ENCODE measurements around the gene SAP30L.
A peak's percentile ranks its signal among the peaks of the same experiment; 100 is the strongest.

SAP30L gene

GRCh38 chr5:154483654-154484392 lies 38.0 kb downstream of the SAP30L start:
- no peak overlapping the region for H3K4me3 ChIP-seq
- H3K27me3 ChIP-seq: peaks cover 89 to 93% (median 92%) of the 10 kb centered on the region in 11 experiments
- no peaks in the 10 kb centered on the region for H3K36me3 ChIP-seq
- H3K4me1 ChIP-seq: peaks cover 0 to 6% (median 0%) of the 10 kb centered on the region in 10 experiments; a peak in 2 of 20 replicates
- no peak for TF ChIP-seq Cebpa-rat (IDR thresholded peaks at IDR 0.05)
- peaks cover 23 to 51% (median 38%) of the 10 kb centered on the region in 11 experiments for H3K9me3 ChIP-seq (replicated peaks in 1 of 11)
- H4K20me1 ChIP-seq: peaks cover 0 to 57% (median 27%) of the 10 kb centered on the region in 11 experiments; a peak in 11 of 22 replicates
- H3K4me2 ChIP-seq: no peak overlapping the region
- H3K27ac ChIP-seq: no peak overlapping the region
- H3K9ac ChIP-seq: no peak overlapping the region

- Histone ChIP-seq H3K4me2 (no peak overlapping the region), H3K4me1 (peaks cover 0 to 6% (median 0%) of the 10 kb centered on the region in 10 experiments; a peak in 2 of 20 replicates), H3K36me3 (no peaks in the 10 kb centered on the region), H3K27ac (no peak overlapping the region), H4K20me1 (peaks cover 0 to 50% (median 23%) of the 10 kb centered on the region in 11 experiments; a peak in 10 of 22 replicates), H3K4me3 (no peak overlapping the region), H3K9ac (no peak overlapping the region), H3K9me3 (replicated peaks in 1 of 11) (peaks cover 23 to 45% (median 33%) of the 10 kb centered on the region in 11 experiments), H3K27me3 (peaks cover 82 to 85% (median 84%) of the 10 kb centered on the region in 11 experiments)
- TF ChIP-seq Cebpa-rat (IDR thresholded peaks at IDR 0.05): no peak
Measured at GRCh38 chr5:154484393-154485095, 38.7 kb downstream of the SAP30L start.

- Histone ChIP-seq H3K27me3 (peaks cover 76 to 80% (median 79%) of the 10 kb centered on the region in 11 experiments), H3K9me3 (replicated peaks in 1 of 11) (peaks cover 22 to 42% (median 29%) of the 10 kb centered on the region in 11 experiments), H3K4me2 (no peak overlapping the region), H4K20me1 (peaks cover 0 to 44% (median 18%) of the 10 kb centered on the region in 11 experiments; a peak in 9 of 22 replicates), H3K4me1 (peaks cover 0 to 6% (median 0%) of the 10 kb centered on the region in 10 experiments; a peak in 2 of 20 replicates), H3K9ac (no peak overlapping the region), H3K4me3 (no peak overlapping the region), H3K27ac (no peak overlapping the region), H3K36me3 (no peaks in the 10 kb centered on the region)
- TF ChIP-seq Cebpa-rat (IDR thresholded peaks at IDR 0.05): no peak
Measured at GRCh38 chr5:154485096-154485491, 39.3 kb downstream of the SAP30L start.

GRCh38 chr5:154485850-154486426 lies 40.1 kb downstream of the SAP30L start:
- Histone ChIP-seq H4K20me1 (peaks cover 0 to 40% (median 18%) of the 10 kb centered on the region in 11 experiments; a peak in 9 of 22 replicates), H3K36me3 (no peaks in the 10 kb centered on the region), H3K9me3 (replicated peaks in 1 of 11) (peaks cover 22 to 38% (median 27%) of the 10 kb centered on the region in 11 experiments), H3K9ac (no peak overlapping the region), H3K4me2 (peak overlapping the region in 1 of 11 experiments; percentile 9; a peak in 1 of 22 replicates), H3K4me3 (no peak overlapping the region), H3K4me1 (peaks cover 0 to 6% (median 0%) of the 10 kb centered on the region in 10 experiments; a peak in 2 of 20 replicates), H3K27ac (no peak overlapping the region), H3K27me3 (peaks cover 68 to 72% (median 70%) of the 10 kb centered on the region in 11 experiments)
- no peak for TF ChIP-seq Cebpa-rat (IDR thresholded peaks at IDR 0.05)

- TF ChIP-seq Cebpa-rat (IDR thresholded peaks at IDR 0.05): no peak
- H3K9ac ChIP-seq: no peak overlapping the region
- no peak overlapping the region for H3K27ac ChIP-seq
- H3K4me3 ChIP-seq: no peak overlapping the region
- H3K36me3 ChIP-seq: no peaks in the 10 kb centered on the region
- peaks cover 63 to 66% (median 65%) of the 10 kb centered on the region in 11 experiments for H3K27me3 ChIP-seq
- H3K4me1 ChIP-seq: peaks cover 0 to 6% (median 0%) of the 10 kb centered on the region in 10 experiments; a peak in 2 of 20 replicates
- peak overlapping the region in 2 of 11 experiments; percentile 8 to 9; a peak in 1 of 22 replicates for H3K4me2 ChIP-seq
- H3K9me3 ChIP-seq (replicated peaks in 1 of 11): peaks cover 22 to 35% (median 27%) of the 10 kb centered on the region in 11 experiments
- peaks cover 0 to 36% (median 18%) of the 10 kb centered on the region in 11 experiments; a peak in 9 of 22 replicates for H4K20me1 ChIP-seq
Measured at GRCh38 chr5:154486427-154486866, 40.6 kb downstream of the SAP30L start.

GRCh38 chr5:154487541-154487940 lies 41.7 kb downstream of the SAP30L start:
- Histone ChIP-seq H3K36me3 (no peaks in the 10 kb centered on the region), H3K27ac (no peak overlapping the region), H3K4me3 (no peak overlapping the region), H3K4me2 (no peak overlapping the region), H3K27me3 (peaks cover 52 to 56% (median 54%) of the 10 kb centered on the region in 11 experiments), H3K4me1 (peaks cover 0 to 6% (median 0%) of the 10 kb centered on the region in 10 experiments; a peak in 2 of 20 replicates), H3K9ac (no peak overlapping the region), H4K20me1 (peaks cover 0 to 25% (median 10%) of the 10 kb centered on the region in 11 experiments; a peak in 9 of 22 replicates), H3K9me3 (replicated peaks in 1 of 11) (peaks cover 17 to 24% (median 22%) of the 10 kb centered on the region in 11 experiments)
- no peak for TF ChIP-seq Cebpa-rat (IDR thresholded peaks at IDR 0.05)

GRCh38 chr5:154491941-154492340 lies 46.1 kb downstream of the SAP30L start:
- Histone ChIP-seq H3K27me3 (peaks cover 8 to 12% (median 10%) of the 10 kb centered on the region in 11 experiments), H3K9me3 (replicated peaks in 1 of 11) (no peaks in the 10 kb centered on the region)

GRCh38 chr5:154493274-154493673 lies 47.5 kb downstream of the SAP30L start:
- TF ChIP-seq Cebpa-rat (IDR thresholded peaks at IDR 0.05): no peak

More at GRCh38 chr5:154491941-154492340, 46.1 kb downstream of the SAP30L start:
- Histone ChIP-seq H3K36me3 (no peaks in the 10 kb centered on the region), H3K9ac (no peak overlapping the region), H3K4me2 (no peak overlapping the region), H4K20me1 (peaks cover 0 to under 1% (median 0%) of the 10 kb centered on the region in 11 experiments; a peak in 2 of 22 replicates), H3K27ac (no peak overlapping the region), H3K4me3 (no peak overlapping the region), H3K4me1 (no peaks in the 10 kb centered on the region)
- no peak for TF ChIP-seq Cebpa-rat (IDR thresholded peaks at IDR 0.05)

More at GRCh38 chr5:154493274-154493673, 47.5 kb downstream of the SAP30L start:
- Histone ChIP-seq H4K20me1 (no peaks in the 10 kb centered on the region; a peak in 1 of 22 replicates), H3K4me2 (no peak overlapping the region), H3K9me3 (replicated peaks in 1 of 11) (no peaks in the 10 kb centered on the region), H3K36me3 (no peaks in the 10 kb centered on the region), H3K27me3 (no peaks in the 10 kb centered on the region), H3K4me1 (no peaks in the 10 kb centered on the region), H3K9ac (no peak overlapping the region), H3K4me3 (no peak overlapping the region), H3K27ac (no peak overlapping the region)
